T-helper 2 cell treated with Interferon-gamma antibody and Interleukin-4, amounts not matched to agents 100 ng/mL and 5 ng/mL, for 36 hours (primary cell): ENCODE data around the gene WWC1. TPM values are rescaled to one million over a fixed set of nuclear protein-coding genes. Genes with fewer than 3 reads are reported as not detected.

ENCODE experiments used
- intact Hi-C: fragments of 100-400 bp; cut with micrococcal nuclease; formaldehyde crosslinking; loops from one replicate; pipeline ENCODE4 v1.15.1; 2023
- total RNA-seq: library from RNA; stranded (reverse); gene quantifications from 2 replicates; pipeline ENCODE4 v1.2.3, GENCODE V29; 2022

Gene WWC1
- total RNA-seq, 1 donor from 2014 or later = not detected

DNA sequence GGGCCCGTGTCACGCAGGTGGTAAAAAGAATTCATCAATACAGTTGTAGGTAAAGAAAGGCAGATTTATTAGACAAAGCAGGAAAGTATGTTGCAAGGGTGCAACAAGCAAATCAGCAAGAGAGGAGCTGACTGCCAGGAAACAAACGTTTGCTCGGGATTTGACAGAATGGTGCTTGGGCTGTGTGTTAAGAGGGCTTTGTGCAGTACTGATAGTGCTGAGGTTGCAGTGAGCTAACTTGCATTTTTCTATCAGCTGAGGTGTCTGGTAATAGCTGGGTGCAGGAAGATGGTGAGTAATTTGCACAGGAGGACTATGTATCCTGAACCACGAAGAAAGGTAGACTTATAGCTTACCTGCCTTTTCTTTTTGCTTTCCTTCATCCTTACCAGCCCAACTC, 190.9 kb downstream of the WWC1 start:
- intact Hi-C loops = no loop called here

DNA sequence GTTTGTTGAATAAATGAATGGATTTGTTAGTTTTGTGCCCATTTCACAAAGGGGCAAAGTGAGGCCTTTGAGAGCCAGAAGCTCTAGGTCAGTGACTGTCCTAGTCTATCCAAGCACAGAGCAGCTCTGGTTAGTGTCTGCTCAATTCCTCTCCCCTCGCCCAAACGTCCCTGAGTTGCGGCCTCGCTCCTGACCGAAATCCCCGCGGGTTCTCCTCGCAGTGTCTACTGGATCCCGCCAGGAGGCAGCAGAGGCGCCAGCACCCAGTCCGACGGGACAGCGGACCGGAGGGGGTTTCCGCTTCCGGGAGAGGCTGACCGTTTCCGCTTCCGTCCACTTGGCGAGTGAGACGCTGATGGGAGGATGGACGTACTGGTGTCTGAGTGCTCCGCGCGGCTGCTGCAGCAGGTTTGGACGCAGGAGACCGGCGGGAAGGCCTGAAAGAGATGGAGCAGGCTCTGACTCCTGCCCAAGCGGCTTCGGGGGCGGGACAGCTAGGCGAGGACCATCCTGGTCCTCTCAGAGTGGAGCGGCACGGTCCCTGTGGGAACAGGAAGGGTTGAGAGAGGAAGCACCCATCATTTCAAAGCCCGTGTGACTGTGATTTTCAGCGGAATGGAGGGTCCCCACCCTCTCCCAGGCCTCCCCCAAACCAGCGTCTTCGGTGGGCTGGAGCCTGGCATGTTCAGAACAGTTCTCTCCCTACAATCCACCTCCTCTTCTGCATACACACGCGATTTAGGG, 194.9 kb downstream of the WWC1 start, which contains the start of gene RARS1:
RARS1 (plus strand) TSS at position 336 of the 744 bp plus-strand sequence; CDS start at position 364, 28 bp downstream.
- intact Hi-C loops = loop anchor here (1.0 to 5.0 kb wide), 5 partner anchors 20 to 1097 kb away; partner anchors contain the start of genes FBLL1, PANK3 and SPDL1

DNA sequence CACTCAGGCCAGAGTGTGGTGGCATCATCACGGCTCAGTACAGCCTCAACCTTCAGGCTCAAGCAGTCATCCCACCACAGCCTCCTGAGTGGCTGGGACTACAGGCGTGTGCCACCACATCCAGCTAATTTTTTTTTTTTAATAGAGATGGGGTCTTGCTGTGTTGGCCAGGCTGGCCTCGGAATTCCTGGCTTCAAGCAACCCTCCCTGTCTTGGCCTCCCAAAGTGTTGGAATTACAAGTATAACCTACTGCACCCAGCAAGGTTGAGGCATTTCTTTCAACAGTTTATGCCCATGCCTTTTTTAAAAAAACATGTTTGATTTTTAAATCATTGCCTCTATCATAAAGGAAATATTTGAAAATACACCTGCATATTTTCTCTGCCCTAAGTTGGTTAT, 197.6 kb downstream of the WWC1 start:
- intact Hi-C loops = loop anchor here (5.0 kb wide), 1 partner anchor 222 kb away; no protein-coding TSS in a partner anchor

- intact Hi-C loops = no loop called here
These were observed 202.7 kb downstream of the WWC1 start for GRCh38 chr5:168494057-168494555.

DNA sequence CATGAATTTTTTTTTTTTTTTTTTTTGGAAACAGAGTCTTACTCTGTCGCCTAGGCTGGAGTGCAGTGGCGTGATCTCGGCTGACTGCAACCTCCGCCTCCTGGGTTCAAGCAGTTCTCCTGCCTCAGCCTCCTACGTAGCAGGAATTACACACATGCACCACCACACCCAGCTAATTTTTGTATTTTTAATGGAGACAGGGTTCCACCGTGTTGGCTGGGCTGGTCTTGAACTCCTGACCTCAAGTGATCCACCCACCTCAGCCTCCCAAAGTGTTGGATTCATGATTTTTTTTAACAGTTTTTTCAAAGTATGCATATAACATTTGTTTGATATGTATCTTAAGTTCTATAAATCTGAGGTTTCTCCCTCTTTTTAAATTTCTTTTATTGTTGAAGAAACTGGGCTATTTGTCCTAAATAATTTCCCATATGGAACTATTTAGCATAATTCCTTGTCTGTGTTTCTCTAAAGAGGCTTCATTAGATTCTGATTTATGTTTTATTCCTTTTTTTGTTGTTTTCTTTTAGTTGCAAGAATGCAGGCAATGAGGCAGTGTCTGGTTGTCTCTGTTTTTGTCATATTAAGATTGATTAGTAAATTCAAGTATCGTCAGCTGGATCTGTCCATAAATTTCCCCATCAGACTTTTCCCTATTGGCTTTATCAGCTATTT, 211.3 kb downstream of the WWC1 start:
- intact Hi-C loops = no loop called here

- intact Hi-C loops = no loop called here
These were observed 222.5 kb downstream of the WWC1 start for GRCh38 chr5:168513861-168514428.

Other genes starting within 250 kb of the WWC1 start
- gene RARS1, start 194.8 kb downstream of the WWC1 start, total RNA-seq = 80.7 and 85.2 TPM in 2 replicates
- not detected in 2 replicates for gene FBLL1, start 237.7 kb downstream of the WWC1 start, total RNA-seq